ENCODE measurements around the gene FBXO48. TPM values are rescaled to one million over a fixed set of nuclear protein-coding genes. Genes with fewer than 3 reads are reported as not detected.

FBXO48 gene
- total and polyA plus RNA-seq, 10 of the 15 experiments (the other 5 are each of a cell fraction or from before 2014, with no cell fraction given) = 0.56 to 2.3 (median 1.2) TPM

- H3K9ac ChIP-seq (ENCODE audit: control insufficient read depth, insufficient read depth, low read length) = no peak overlapping the region
- in situ Hi-C loops (cut with MboI) = no loop called here
- no peaks in the 10 kb centered on the region for H3K9me3 ChIP-seq (replicated peaks; ENCODE audit: control insufficient read depth, insufficient read depth, low read length)
- H3K36me3 ChIP-seq (ENCODE audit: control insufficient read depth in 2 of 2, insufficient read depth in 2 of 2, low read length in 1 of 2) = no peaks in the 10 kb centered on the region
- whole genome bisulfite sequencing (ENCODE audit: insufficient coverage, insufficient replicate concordance, low lambda C conversion rate, missing lambda C conversion rate) = 65% methylated on average over 2 of the region's 2 CpGs
- CTCF ChIA-PET = interaction anchor here (0.6 to 2.3 kb wide), 2 partner anchors 12 to 830 kb away, joined by 3 to 13 read pairs; no protein-coding TSS in a partner anchor
- TF ChIP-seq BCL11A (IDR thresholded peaks at IDR 0.05; ENCODE audit: low read depth, low read length) (no peak), ZBTB33 (IDR thresholded peaks at IDR 0.05) (no peak), POLR2AphosphoS2 (IDR thresholded peaks at IDR 0.05; ENCODE audit: low read depth, low read length) (no peak), SIN3A (IDR thresholded peaks at IDR 0.05; ENCODE audit: low read depth, low read length) (no peak), MTA3 (IDR thresholded peaks at IDR 0.05; ENCODE audit: borderline replicate concordance, low read length) (no peak), NKRF (conservative IDR thresholded peaks at IDR 0.05) (no peak), NFYB (IDR thresholded peaks at IDR 0.05; ENCODE audit: insufficient read depth, low read depth, low read length) (no peak), SMARCA5 (IDR thresholded peaks at IDR 0.05) (no peak), RUNX3 (IDR thresholded peaks at IDR 0.05; ENCODE audit: low read length) (no peak), JUNB (IDR thresholded peaks at IDR 0.05) (no peak), HCFC1 (IDR thresholded peaks at IDR 0.05; ENCODE audit: low read length) (no peak), SUPT20H (IDR thresholded peaks at IDR 0.05; ENCODE audit: borderline replicate concordance, control insufficient read depth, low read depth, low read length) (no peak), E4F1 (IDR thresholded peaks at IDR 0.05; ENCODE audit: borderline replicate concordance, partially characterized antibody) (no peak)
- no TSS peak for BruUV-seq (replicated peaks)
- RAD21 ChIA-PET (ENCODE audit: unreplicated experiment) = interaction anchor here (0.9 kb wide), 1 partner anchor 12 kb away, joined by 3 read pairs; no protein-coding TSS in a partner anchor
- H2AFZ ChIP-seq (ENCODE audit: control insufficient read depth, low read depth, low read length) = no peak overlapping the region
- no peaks in the 10 kb centered on the region for H3K79me2 ChIP-seq (ENCODE audit: control insufficient read depth, insufficient read depth, low read length)
- intact Hi-C loops (cut with micrococcal nuclease; ENCODE audit: unreplicated experiment) = no loop called here
- H3K4me3 ChIP-seq = no peak overlapping the region
- SMC1A ChIA-PET (ENCODE audit: uncharacterized antibody, unreplicated experiment) = no interaction called here
- FAIRE-seq (no peak), DNase-seq (ENCODE audit: low read depth, low spot score) (no peak), ATAC-seq (no peak)
- no peaks in the 10 kb centered on the region; a peak in 1 of 4 replicates for H3K27me3 ChIP-seq (replicated peaks in 1 of 2; ENCODE audit: control insufficient read depth in 2 of 2, insufficient read depth in 2 of 2, low read length in 1 of 2)
- POLR2A ChIA-PET = no interaction called here
- H3K4me2 ChIP-seq (ENCODE audit: control insufficient read depth, insufficient read depth) = no peak overlapping the region
- H4K20me1 ChIP-seq (ENCODE audit: control insufficient read depth, insufficient read depth) = no peaks in the 10 kb centered on the region
- no peak overlapping the region for H3K27ac ChIP-seq (ENCODE audit: control insufficient read depth, insufficient read depth)
- H3K4me1 ChIP-seq (ENCODE audit: control insufficient read depth, insufficient read depth, low read length) = no peaks in the 10 kb centered on the region
These were observed 8.5 kb upstream of the FBXO48 start for GRCh38 chr2:68475576-68475975.
